ENCODE measurements around the gene RPE.

Gene RPE

DNA sequence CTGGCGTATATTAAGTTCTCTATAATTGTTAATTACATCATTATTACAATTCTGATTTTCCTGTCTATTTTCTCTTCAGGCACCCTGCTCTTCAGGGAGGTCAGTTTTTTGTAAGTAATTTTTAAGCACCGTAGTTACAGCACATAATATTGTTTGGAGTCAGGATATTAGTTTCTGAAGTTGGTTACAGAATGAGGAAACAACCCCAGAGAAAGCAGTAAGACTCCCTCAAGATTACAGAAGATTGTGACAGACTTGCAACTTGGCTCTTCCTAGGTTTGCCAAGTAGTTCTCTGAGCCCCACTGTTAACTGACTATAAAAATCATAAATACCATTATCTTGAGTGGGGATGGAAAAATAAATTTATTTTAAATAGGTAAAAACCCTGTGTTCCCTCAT is 921 bp downstream of the RPE start:
- no peak for DNase-seq

DNA sequence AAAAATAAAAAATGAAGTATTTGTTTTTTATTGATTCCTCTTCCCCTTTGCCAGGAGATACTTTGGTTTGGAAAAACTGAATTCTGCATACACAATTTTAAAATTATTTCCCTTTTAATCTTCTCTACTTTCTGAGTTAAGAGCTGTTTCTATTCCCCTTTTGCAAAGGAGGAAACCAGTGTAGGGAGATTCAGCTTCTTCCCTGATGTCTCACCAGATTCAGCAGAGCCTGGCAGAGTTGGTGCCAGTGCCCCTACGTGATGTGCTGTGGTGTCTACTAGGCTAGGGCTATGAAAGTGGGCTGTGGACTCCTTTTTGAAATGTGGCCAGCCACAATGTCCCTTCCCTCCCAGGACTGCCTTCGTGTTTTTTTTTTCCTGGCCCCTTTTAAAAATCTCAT is 2.4 kb downstream of the RPE start:
- DNase-seq: no peak

DNA sequence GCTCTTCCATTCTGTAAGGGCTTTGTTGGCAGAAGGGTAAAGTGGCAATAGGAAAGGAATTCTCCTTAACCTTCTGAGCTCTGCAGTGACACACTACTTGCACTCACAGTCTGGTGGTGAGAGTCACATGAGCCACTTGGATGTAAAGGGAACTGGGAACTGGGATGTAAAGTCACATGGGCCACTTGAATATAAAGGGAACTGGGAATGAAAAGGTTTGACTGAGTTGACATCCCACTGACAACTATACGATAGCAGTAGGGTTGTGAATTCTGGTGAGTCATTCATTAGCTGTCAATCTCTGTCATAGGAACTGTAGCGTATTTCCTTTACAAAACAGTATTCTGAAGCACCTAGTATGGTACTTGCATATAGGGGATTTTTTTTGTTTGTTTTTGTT is 5.5 kb downstream of the RPE start:
- no peak for DNase-seq

DNA sequence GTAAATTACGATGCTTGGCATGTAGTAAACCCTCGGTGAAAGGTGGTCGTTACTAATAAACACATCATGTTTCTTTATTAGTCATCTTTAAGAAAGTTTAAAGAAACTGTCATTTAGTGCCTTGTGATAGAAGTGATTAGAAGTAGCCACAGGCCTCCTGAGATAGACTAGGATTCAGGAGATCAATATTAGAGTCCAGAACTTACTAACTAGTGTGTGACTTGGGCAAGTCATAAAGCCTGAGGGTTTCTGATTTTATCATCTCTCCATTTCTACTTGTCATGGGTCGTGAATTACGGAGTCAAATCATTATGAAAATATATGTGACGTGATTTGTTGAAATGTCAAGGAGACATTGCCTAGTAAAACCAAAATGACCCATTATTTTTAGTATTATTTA is 6.7 kb downstream of the RPE start:
- DNase-seq: no peak

DNA sequence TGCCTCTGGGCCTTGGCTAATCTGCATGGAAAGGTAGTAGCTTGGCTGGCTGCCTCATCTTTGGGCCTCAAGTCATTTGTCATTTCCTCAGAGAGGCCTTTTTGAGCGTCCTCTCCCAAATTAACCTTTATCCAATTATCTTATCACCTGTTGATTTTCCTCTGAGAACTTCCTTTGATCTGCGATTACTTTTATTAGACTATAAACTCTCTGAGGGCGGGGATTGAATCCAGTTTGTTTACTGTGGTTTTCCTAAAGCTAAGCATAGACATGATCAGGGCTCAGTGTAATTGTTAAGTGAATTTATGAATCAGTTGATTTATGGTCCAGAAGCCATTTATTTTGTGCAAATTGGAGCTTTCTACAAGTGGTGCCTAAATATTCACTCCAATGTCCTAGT is 7.5 kb downstream of the RPE start:
- DNase-seq: no peak

DNA sequence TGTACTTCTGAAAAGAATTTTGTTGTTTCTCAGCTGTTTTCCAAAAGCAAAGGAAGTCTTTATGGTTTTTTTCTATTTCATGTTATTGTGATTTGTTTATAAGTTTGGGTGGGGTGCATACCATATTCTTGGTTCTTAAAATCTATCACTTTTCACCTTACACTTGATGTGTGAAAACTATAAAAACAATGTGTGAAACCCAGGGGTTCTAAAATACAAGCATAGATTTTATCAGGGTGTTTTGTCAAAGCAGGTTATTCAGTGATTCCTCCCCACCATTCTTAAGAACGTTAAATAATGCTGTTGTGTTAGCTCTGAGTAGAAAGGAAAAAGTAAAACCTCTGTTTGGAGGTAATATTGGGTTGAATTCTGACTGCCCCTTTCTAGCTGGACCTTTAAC is 17.7 kb downstream of the RPE start:
- DNase-seq: no peak

DNA sequence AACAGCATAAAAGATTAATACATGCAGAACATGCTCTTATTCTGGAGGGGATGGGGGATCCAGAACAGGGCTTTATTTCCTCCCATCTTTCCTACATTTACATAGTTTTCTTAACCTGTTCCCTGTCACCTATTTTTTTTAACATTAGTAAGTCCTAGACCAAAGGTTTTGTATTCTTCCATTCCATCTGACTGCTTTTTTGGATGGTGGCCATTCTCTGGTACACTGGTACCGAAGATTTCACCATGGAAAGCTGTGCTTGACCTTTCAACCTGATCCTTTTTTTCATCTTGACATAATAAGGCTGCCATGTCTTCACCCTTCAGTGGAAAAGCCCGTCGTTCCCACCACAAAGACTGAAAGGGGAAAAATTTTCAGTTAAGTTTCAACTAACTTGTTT is 20.4 kb downstream of the RPE start:
- no peak for DNase-seq

DNA sequence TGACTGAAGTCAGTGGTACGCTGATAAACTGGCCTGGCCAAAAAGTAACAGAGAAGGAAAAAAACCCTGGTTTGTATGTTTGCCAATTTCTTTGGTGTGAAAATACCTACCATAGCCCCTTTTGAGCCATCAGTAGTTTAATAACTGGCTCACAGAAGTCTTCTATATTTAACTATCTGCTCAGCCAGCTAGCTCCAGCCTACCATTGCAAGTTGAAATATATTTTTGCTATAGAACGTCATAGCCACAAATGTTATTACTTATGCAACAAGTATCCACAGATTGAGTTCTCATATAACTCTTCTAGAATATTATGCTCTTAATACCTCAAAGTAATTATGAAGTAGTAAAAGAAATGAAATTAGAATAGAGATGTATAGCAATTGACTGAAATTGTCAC is 25.2 kb downstream of the RPE start:
- no peak for DNase-seq

DNA sequence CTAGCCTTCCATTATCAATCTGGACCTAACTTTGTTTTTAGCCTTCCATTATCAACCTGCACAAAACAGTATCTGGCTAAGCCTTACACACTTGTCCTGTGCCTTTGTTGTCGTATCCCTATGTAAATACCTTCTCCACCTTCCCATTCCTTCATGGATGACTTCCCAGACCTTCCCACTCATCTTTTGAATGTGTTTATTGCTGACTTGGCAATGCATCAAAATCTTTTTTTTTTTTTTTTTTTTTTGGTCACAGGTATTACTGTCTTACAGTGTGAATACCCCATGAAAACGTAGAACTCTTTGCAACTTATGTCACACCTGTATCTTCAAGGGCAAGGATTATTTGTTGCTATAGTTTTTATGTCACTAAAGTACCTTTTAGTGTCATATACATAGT is 25.7 kb downstream of the RPE start:
- DNase-seq: no peak

DNA sequence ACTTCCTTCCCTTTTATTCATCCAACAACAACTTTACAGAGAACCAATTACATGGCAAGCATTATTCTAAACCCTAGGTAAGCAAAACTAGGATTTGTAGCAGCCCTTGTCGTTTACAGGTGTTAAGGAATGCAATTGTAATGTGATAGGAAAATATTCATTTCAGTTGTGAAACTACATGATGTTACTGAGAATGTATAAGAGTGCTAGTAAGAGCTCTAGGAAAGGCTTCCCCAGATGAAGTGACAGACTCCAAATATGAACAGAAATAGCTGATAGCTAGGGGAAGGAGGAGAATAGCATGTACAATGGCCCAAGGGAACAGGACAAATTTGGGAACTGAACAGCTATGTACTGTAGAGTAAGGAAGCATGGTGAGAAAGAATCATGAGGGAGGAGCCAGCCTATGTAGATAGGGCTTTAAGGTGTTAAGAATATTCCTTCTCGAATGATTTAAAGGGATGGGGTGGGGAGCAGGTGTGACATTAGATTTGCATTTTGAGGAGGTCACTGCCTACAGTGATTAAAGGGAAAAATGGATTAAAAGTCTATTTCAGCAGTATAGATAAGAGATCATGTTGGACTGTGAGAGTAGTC is 31.7 kb downstream of the RPE start:
- DNase-seq: no peak

DNA sequence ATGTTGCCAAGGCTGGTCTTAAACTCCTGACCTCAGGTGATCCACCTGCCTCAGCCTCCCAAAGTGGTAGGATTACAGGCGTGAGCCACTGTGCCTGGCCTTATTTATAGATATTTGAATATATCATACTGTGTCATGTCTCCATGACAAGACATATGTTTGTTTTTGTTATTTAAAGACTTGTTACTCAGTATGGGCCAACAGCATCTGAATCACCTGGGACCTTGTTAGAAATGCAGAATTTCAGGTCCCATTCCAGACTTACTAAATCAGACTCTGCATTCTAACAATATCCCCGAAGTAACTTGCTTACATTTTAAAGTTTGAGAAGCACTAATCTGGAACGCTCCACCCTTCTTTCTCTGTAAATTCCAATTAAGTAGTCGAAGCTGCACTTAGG is 33.2 kb downstream of the RPE start:
- no peak for DNase-seq

DNA sequence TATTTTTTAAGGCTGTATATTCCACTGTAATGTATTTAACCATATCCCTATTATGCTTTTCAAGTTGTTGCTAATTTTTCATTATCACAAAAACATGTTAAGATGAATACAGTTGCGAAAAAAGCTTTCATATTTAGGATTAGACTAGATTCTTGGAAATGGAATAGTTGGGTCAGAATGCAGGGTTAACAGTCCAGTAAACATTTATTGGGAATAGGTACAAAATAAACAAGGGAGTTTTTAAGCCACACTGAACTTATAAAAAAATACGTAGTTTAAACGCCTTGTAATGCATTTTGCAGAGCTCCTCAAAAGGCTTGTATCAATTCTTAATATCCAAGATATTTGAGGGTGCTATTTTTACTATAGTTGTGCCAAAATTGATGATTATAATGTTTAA is 35.6 kb downstream of the RPE start:
- no peak for DNase-seq

DNA sequence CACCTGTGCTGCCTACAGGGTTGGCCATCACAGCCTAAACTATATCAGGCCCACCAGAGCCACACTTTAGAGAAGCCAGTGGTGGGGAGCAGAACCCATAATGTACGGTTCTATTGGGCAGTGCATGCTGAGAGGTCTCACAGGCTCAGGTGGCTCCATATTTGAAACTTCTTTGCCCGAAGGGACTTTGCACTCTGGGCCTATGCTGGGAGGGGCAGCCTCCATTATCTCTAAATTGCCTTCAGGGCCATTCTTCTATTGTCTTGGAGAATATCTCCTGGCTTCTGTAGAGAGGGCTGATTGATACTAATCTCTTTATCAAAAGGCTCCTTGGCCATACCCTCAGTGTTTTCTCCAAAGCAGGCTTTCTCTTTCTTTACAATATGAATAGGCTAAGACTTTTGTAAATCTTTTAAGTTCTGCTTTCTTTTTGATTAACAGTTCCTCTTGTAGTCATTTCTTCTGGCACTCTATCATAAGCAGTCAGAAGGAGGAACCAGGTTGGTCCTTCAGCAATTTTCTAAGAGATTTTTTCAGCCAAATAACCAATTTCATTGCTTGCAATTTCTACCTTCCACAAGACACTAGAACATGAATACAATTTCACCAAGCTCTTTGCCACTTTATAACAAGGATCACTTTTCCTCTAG is 44.5 kb downstream of the RPE start:
- no peak for DNase-seq

DNA sequence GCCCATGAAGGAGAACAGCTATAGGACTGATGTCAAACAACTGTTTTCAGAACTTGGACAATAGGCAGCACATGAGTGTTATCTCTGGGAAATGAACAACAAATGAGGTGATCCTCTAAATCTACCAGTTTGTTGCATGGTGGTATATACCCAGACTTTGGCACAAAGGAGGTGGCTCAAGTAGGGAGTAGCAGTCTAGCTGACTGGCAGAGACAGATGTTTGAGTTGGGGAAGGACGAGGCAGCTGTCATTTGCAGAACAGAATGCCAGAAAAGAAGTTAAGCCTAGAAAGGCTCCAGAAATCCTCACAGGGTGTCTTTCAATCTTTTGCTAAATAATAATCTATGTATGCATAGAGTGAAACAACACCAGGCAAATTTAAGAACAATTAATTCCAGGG is 47.4 kb downstream of the RPE start:
- DNase-seq: no peak

DNA sequence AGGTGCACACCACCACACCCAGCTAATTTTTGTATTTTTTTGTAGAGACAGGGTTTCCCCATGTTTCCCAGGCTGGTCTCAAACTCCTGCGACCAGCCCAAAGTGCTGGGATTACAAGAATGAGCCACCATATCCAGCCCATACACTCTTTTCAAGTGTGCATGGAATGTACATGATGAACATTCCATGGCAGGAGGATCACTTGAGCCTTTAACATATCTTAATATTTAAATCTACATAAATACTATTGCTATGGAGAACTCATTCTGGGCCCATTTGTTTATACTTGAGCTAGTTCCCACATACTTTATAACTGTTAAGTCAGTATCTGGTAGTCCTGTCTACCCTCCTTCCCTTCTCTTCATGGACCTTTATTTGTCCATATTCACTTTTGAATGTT is 48.4 kb downstream of the RPE start:
- DNase-seq: no peak

DNA sequence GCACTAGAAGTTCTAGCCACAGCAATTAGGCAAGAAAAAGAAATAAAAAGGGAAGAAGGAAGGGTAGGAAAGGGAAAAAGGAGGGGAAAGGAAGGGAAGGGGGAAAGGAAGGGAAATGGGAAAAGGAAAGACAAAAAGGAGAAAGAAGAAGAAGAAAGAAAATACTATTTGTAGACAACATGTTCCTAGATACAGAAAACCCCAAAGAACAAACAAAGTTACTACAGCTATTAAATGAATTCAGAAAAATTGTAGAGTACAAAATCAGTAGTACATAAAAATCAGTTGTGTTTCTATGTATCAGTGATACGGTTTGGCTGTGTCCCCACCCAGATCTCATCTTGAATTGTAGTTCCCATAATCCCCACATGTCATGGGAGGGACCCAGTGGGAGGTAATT is 52.3 kb downstream of the RPE start:
- DNase-seq: no peak

DNA sequence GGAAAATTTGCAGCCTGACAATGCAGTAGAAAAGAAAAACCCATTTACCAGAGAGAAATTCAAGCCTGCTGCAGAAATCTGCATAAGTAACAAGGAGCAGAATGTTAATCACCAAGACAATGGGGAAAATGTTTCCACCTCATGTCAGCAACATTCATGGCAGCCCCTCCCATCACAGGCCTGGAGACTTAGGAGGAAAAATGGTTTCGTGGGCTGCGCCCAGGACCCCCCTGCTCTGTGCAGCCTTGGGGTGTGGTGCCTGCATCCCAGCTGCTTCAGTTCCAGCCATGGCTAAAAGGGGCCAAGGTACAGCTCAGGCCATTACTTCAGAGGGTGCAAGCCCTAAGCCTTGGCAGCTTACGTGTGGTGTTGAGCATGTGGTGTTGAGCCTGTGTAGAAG is 53.4 kb downstream of the RPE start:
- no peak for DNase-seq

DNA sequence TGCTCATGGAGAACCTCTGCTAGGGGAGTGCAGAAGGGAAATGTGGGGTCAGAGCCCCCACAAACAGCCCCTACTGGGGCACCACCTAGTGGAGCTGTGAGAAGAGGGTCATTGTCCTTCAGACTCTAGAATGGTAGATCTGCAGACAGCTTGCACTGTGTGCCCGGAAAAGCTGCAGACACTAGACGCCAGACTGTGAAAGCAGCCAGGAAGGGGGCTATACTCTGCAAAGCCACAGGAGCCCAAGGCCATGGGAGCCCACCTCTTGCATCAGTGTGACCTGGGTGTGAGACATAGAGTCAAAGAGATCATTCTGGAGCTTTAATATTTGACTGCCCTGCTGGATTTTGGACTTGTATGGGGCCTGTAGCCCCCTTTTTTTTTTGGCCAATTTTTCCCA is 60.9 kb downstream of the RPE start:
- DNase-seq: no peak

Measured in right forelimb (tissue), 1 donor.